IPS-18a (cell line): Measurements from ENCODE around the gene STX1B.
A peak's percentile ranks its signal among the peaks of the same experiment; 100 is the strongest.

ENCODE experiments used
- H3K27ac ChIP-seq: one replicate; pipeline ENCODE4 v1.5.1; 2013; ENCODE audit warnings: low read length
- H3K27me3 ChIP-seq: one replicate; pipeline ENCODE4 v1.6.1; 2013; ENCODE audit warnings: mild to moderate bottlenecking, low read length; ENCODE audit not compliant: control insufficient read depth, insufficient read depth
- H3K36me3 ChIP-seq: one replicate; pipeline ENCODE4 v1.6.1; 2013; ENCODE audit warnings: low read depth, low read length; ENCODE audit not compliant: control insufficient read depth
- H3K4me1 ChIP-seq: one replicate; pipeline ENCODE4 v1.6.1; 2013; ENCODE audit warnings: low read depth, low read length; ENCODE audit not compliant: control insufficient read depth
- H3K4me3 ChIP-seq: one replicate; pipeline ENCODE4 v1.5.1; 2013; ENCODE audit warnings: low read length
- H3K9ac ChIP-seq: one replicate; pipeline ENCODE4 v1.6.1; 2013; ENCODE audit warnings: mild to moderate bottlenecking, low read length, moderate library complexity
- H3K9me3 ChIP-seq: one replicate; pipeline ENCODE4 v1.6.1; 2013; ENCODE audit warnings: low read depth, low read length; ENCODE audit not compliant: control insufficient read depth

Gene STX1B

DNA sequence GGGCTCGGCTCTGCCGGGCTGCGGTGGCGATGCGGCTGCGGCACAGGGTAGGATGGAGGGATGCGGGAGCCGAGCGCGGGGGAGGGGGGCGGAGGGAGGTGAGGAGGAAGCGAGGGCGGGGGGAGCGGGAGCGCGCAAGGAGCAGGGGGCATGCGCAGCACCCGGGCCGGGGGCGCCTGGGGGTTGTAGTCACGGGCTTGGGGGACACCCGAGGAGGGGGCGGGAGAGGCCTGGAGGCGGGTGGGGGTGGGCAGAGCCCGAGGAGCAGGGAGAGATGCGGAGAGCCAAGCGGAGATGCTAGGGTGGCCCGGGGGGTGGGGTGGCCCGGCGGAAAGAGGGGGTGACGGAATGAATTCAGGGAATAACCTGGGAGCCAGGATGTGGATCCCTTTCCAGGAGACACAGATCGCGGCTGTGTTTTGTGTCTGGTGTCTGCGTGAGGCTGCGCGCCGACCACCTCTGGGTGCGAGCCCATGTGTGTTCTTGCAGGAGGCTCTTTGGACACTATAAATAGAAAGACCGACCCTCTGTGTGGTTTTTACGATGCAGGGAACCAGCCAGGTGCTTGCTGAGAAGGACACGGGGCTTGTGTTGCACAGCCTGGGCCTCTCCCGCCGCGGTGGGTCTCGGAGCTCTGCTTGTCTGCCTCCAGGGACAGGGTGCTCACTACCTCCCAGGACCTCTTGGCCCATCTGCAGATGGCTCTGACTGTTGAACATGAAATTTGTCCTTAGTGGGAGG, at the start of gene STX1B:
Gene STX1B (minus strand): TSS at position 54 of the 741 bp plus-strand sequence. CDS start 242 bp downstream, outside the sequence.
- no peak within 1 kb of the TSS for H3K9ac ChIP-seq

DNA sequence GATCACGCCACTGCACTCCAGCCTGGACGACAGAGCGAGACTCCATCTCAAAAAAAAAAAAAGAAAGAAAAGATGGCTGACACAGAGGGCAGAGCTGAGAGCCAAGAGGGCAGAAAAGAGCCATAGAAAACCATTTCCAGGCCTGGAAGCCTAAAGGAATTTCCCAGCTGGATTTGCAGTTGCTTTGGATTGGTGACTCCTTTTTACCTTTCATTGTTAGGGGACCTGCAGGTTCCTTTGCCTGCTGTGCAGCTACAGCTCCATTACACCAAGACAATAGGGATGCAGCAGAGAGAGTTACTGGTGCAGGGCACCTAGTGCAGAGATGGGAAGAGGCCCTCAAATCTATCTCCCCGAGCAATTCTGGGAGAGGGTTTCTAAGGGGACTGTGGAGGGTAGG, 45.2 kb upstream of the STX1B start:
- no peaks in the 10 kb centered on the region for H3K9me3 ChIP-seq
- H3K9ac ChIP-seq, result no peak overlapping the region
- H3K4me3 ChIP-seq, result no peak overlapping the region
- no peaks in the 10 kb centered on the region for H3K27me3 ChIP-seq
- peaks cover 3% of the 10 kb centered on the region for H3K4me1 ChIP-seq
- H3K27ac ChIP-seq, result no peak overlapping the region
- H3K36me3 ChIP-seq, result peaks cover 5% of the 10 kb centered on the region

More for the DNA sequence above, at the start of gene STX1B:
- Histone ChIP-seq H3K4me1 (no peaks in the 10 kb centered on the region), H3K36me3 (no peaks in the 10 kb centered on the region), H3K4me3 (peak within 1 kb of the TSS; percentile 57), H3K27ac (no peak within 1 kb of the TSS), H3K27me3 (no peaks in the 10 kb centered on the region), H3K9me3 (no peaks in the 10 kb centered on the region)

DNA sequence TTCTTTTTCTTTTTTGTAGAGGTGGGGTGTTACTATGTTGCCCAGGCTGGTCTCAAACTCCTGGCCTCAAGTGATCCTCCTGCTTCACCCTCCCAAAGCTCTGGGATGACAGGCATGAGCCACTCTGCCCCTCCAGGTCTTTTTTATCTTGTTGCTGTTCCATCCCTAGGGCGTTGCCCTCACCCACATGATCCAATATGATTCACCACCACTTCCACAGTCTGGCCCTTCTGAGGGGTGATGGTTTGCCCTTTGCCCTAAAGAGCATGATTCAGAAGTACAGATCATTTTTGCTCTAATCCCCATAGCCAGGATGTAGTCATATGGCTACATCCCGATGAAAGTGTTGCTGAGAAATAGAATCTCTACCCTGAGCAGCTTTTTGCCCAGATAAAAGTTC, 41.7 kb upstream of the STX1B start:
- no peak overlapping the region for H3K4me3 ChIP-seq
- no peak overlapping the region for H3K27ac ChIP-seq
- H3K36me3 ChIP-seq, result no peaks in the 10 kb centered on the region
- H3K9ac ChIP-seq, result no peak overlapping the region
- H3K27me3 ChIP-seq, result no peaks in the 10 kb centered on the region
- peaks cover 3% of the 10 kb centered on the region for H3K4me1 ChIP-seq
- no peaks in the 10 kb centered on the region for H3K9me3 ChIP-seq

DNA sequence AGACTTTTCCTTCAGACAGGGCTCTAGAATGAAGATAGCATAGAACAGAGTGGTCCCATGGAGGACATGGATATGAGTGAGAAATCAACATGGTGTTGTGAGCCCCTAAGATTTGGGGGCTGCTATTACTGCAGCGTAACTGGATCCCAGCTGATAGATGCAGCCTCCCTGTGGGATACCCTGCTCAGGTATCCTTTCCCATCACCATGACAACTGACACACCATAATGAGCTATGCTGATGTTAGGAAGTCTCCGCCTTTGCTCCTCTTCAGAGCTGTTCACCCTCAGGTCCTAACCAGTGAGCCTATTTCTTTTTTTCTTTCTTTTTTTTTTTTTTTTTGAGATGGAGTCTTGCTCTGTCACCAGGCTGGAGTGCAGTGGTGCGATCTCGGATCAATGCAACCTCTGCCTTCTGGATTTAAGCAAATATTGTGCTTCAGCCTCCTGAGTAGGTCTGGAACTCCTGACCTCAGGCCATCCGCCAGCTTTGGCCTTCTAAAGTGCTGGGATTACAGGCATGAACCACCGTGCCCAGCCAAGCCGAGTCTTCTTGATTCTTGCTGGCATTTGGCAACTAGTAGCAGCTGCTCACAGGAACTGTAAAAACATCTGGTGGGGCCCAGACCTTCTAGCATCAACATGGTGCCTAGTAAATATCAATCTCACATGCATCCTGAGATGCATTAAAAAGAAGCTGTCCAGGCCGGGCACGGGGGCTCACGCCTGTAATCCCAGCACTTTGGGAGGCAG, 40.0 kb upstream of the STX1B start:
- H3K9me3 ChIP-seq, result no peaks in the 10 kb centered on the region
- H3K27me3 ChIP-seq, result no peaks in the 10 kb centered on the region
- no peak overlapping the region for H3K9ac ChIP-seq
- no peak overlapping the region for H3K4me3 ChIP-seq
- H3K36me3 ChIP-seq, result no peaks in the 10 kb centered on the region
- no peak overlapping the region for H3K27ac ChIP-seq
- no peaks in the 10 kb centered on the region for H3K4me1 ChIP-seq

DNA sequence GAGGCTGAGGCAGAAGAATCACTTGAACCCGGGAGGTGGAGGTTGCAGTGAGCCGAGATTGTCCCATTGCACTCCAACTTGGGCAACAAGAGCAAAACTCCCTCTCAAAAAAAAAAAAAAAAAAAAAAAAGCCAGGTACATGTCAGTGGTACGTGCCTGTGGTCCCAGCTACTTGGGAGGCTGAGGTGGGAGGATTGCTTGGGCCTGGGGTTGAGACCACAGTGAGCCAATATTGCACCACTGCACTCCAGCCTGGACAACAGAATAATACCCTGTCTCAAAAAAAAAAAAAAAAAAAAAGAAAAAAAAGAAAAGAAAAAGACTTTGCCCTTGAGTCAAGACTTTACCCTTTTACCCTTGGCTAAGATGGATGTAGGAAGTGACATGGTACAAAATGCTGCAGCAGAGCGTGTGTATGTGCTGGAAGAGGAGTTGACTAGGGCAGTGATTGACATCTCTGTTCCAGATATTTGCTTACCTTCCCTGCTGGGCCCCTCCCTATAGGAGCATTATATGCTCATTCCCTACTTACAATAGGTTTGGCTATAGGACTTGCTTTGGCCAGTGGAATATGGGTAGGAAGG, 33.6 kb upstream of the STX1B start:
- Histone ChIP-seq H3K4me1 (no peaks in the 10 kb centered on the region), H3K27me3 (no peaks in the 10 kb centered on the region), H3K9ac (no peak overlapping the region)

GRCh38 chr16:31043352-31043751, 32.9 kb upstream of the STX1B start:
- Histone ChIP-seq H3K27ac (no peak overlapping the region), H3K9me3 (no peaks in the 10 kb centered on the region), H3K4me3 (no peak overlapping the region), H3K9ac (no peak overlapping the region), H3K36me3 (no peaks in the 10 kb centered on the region), H3K27me3 (no peaks in the 10 kb centered on the region), H3K4me1 (no peaks in the 10 kb centered on the region)

More for the DNA sequence above, 33.6 kb upstream of the STX1B start:
- no peaks in the 10 kb centered on the region for H3K36me3 ChIP-seq
- H3K27ac ChIP-seq, result no peak overlapping the region
- no peaks in the 10 kb centered on the region for H3K9me3 ChIP-seq
- no peak overlapping the region for H3K4me3 ChIP-seq

- Histone ChIP-seq H3K4me3 (no peak overlapping the region), H3K27me3 (no peaks in the 10 kb centered on the region), H3K9me3 (no peaks in the 10 kb centered on the region), H3K36me3 (no peaks in the 10 kb centered on the region), H3K4me1 (no peaks in the 10 kb centered on the region), H3K27ac (no peak overlapping the region), H3K9ac (no peak overlapping the region)
Measured at GRCh38 chr16:31042866-31043265, 32.4 kb upstream of the STX1B start.

- H3K36me3 ChIP-seq, result no peaks in the 10 kb centered on the region
- no peaks in the 10 kb centered on the region for H3K27me3 ChIP-seq
- no peaks in the 10 kb centered on the region for H3K9me3 ChIP-seq
- H3K9ac ChIP-seq, result no peak overlapping the region
- no peak overlapping the region for H3K4me3 ChIP-seq
- peaks cover 2% of the 10 kb centered on the region for H3K4me1 ChIP-seq
- no peak overlapping the region for H3K27ac ChIP-seq
Measured at GRCh38 chr16:31038993-31039392, 28.6 kb upstream of the STX1B start.

GRCh38 chr16:31036691-31037090, 26.3 kb upstream of the STX1B start:
- Histone ChIP-seq H3K27ac (no peak overlapping the region), H3K36me3 (no peaks in the 10 kb centered on the region), H3K4me3 (no peak overlapping the region), H3K9ac (no peak overlapping the region), H3K9me3 (no peaks in the 10 kb centered on the region), H3K27me3 (no peaks in the 10 kb centered on the region), H3K4me1 (peaks cover 2% of the 10 kb centered on the region)

- Histone ChIP-seq H3K27ac (no peak overlapping the region), H3K27me3 (no peaks in the 10 kb centered on the region), H3K36me3 (no peaks in the 10 kb centered on the region), H3K9ac (peak overlapping the region; percentile 60), H3K9me3 (no peaks in the 10 kb centered on the region), H3K4me3 (peak overlapping the region; percentile 98), H3K4me1 (peaks cover 2% of the 10 kb centered on the region)
Measured at GRCh38 chr16:31033709-31034492, 23.5 kb upstream of the STX1B start.
